ENCODE data around the gene CLK3.
A peak's percentile ranks its signal among the peaks of the same experiment; 100 is the strongest.
"Not testable (repeated sequence)": the region's sequence is repeated elsewhere in the genome, so short reads cannot be mapped to it uniquely, and the experiment has no call there.

CLK3 gene

GRCh38 chr15:74615508-74616365 is at the start of gene CLK3:
CLK3 (plus strand) TSS chr15:74615836; CDS start chr15:74619197, 3,361 bp downstream.
- DNase-seq: peak; percentile 90

DNA sequence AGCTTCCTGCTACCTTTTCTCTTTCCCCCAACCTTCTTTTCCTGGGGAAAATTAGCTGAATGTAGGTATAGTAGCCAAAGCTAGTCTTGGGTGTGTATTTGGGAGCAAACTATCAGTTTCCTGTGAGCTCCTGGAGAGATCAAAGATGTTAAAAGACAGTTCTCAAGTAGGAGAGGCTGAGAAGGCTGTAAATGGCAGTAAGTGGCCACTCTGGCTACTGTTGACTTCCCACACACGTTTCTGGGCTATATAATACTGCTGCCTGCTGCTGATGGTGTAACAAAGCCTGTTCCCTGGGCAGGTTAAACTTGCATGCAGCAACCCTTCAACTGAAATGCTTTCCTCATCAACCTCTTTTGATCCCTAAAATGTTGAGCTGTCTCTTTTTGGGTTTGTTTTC is 47.0 kb upstream of the CLK3 start:
- no peak for DNase-seq

DNA sequence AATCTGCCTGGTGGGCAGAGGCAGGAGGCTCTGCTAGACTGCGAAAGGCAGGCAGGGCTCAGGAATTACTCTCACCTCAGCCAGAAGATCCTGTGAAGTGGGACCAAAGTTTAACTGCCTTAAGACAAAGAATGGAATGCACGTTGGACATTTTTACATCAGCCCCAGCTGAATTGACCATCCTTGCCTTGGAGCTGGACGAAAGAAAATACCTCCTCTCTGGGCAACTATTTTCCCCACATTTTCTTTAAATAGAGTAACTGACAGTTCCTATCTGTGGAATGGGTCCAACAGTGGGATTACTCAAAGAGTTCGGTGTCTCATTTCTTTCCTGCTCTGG is 45.9 kb upstream of the CLK3 start:
- DNase-seq: no peak

GRCh38 chr15:74571191-74571590 is 44.4 kb upstream of the CLK3 start:
- no peak for DNase-seq

DNA sequence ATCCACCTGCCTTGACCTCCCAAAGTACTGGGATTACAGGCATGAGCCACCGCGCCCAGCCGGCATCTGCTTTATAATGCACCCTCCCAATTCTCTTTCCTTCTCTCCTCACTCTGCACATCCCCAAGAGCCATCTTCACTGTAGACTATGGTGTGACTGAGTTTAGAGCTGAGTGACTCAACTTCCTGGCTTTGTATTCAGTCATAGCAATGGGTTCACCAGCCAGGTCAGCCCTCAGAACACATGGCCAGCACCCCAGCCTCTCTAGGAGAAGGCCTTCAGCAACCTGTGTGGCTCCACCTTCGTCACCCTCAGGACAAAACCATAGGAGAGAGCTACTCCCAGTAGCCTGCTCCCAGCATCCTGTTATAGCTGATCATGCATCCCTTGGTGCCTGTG is 41.6 kb upstream of the CLK3 start:
- DNase-seq: no peak

DNA sequence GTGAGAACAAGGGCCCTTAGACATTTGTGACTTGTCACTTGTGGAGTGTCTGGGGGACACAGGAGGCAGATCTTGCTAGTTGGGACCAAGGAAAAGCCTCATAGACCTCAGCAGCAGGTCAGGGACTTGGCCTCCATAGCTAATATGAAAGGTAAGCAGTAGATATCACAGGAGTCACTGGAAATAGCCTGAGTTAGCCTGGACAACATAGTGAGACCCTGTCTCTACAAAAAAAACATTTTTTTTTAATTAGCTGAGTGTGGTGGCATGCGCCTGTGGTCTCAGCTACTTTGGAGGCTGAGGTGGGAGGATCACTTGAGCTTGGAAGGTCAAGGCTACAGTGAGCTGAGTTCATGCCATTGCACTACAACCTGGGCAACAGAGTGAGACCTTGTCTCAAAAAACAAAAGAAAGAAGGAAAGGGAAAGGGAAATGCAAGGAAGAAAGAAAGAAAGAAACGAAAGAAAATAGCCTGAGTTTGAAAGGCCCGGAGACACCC is 37.1 kb upstream of the CLK3 start:
- DNase-seq: no peak

- DNase-seq: no peak
Measured at GRCh38 chr15:74579001-74579400, 36.6 kb upstream of the CLK3 start.

GRCh38 chr15:74580538-74581350 is 34.9 kb upstream of the CLK3 start:
- DNase-seq: no peak

GRCh38 chr15:74584204-74584603 is 31.4 kb upstream of the CLK3 start:
- DNase-seq: no peak

DNA sequence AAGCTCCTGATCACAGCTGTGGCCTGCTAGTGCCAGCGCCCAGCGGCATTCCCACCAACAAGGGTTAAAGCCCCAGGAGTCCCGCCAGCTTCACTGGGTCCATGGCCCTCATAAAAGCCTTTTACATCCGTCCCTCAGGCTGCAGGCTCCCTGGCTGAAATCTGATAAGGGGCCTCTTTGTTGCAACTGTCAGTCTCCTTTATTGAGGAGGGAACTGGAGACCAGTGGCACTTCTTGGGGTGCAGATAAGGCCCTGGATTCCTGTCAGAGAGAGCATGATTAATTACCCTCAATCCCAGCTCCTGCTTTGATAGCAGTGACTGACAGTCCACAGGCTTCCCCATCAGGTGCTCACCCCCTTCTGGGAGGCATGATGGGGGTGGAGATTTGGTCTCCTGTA is 30.9 kb upstream of the CLK3 start:
- peak; percentile 72 for DNase-seq

GRCh38 chr15:74585191-74585590 is 30.4 kb upstream of the CLK3 start:
- DNase-seq: no peak

DNA sequence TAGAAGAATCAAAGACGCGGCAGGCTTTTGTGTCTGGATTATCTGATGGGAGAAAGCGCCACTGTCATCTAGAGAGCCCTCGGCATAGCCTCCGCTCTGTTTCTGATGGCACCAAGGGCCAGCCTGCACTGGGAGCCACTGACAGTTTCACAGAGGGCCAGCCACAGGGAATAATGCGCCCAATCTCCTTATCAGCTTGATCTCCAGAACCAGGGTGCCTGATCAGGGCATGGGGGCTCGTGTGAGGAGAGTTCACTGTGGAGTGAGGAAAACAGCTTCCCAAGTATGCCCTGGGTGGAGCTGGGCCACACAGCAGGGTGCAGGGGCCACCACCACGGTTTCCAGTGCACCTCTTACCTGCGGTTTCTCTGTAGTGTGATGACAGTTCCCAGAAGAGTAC is 29.8 kb upstream of the CLK3 start:
- no peak for DNase-seq

- no peak for DNase-seq
Measured at GRCh38 chr15:74589826-74590225, 25.8 kb upstream of the CLK3 start.

GRCh38 chr15:74592222-74592621 is 23.4 kb upstream of the CLK3 start:
- DNase-seq: no peak

DNA sequence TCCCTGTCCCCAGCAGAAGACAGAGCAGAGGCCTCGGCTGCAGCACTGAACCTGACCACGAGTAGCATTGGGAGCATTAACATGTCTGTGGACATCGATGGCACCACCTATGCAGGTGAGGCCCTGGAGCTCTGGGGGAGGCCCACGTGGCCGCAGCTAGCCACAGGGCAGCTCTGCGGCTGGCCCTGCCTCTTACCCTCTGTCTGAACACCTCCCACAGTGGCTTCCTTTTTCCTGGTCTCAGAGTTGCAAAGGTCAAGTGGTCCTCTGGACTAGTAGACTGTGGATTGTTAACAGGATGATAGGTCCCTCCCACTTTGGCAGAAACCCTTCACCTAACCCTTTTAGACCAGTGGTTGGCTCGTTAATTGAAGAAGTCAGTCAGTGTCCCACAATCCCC is 22.5 kb upstream of the CLK3 start:
- no peak for DNase-seq

GRCh38 chr15:74594455-74594854 is 21.2 kb upstream of the CLK3 start:
- no peak for DNase-seq

- no peak for DNase-seq
Measured at GRCh38 chr15:74595271-74595670, 20.4 kb upstream of the CLK3 start.

- not testable (repeated sequence) for DNase-seq
Measured at GRCh38 chr15:74596736-74597135, 18.9 kb upstream of the CLK3 start.

- not testable (repeated sequence) for DNase-seq
Measured at GRCh38 chr15:74597146-74597705, 18.4 kb upstream of the CLK3 start.

DNA sequence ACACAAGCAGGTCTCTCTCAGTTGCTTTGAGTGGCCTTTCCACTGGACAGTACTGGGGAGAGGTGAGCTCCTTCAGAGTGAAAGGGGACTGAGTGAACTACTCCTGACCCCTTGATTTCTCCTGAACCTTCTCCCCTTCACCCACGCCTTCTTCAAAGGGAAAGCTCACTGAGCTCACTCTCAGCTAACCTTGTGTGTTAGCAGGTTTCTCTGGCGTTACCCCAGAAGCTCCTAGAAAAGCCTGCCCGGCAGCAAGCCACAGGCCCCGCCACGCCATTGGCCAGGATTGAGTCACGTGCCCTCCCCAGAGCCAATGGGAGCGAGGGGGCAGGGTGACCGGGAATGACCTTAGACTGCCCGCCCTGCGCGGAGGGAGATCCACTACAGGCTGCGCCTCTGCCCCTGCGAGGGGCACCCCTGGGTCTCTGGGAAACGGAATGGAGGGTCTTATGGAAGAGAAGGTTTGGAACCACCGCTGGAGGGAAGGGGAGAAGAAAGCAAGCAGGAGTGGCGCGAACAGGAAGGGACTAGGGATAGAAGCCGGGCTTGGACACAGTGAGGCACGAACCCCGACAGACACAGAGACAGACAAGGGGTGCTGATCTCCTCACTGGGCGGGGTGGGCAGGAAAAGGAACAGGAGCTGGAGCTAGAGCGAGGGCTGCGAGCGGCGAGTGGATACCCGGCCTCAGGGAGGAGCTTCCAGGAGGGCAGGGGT is 17.4 kb upstream of the CLK3 start:
- DNase-seq: no peak

- no peak for DNase-seq
Measured at GRCh38 chr15:74599156-74599555, 16.5 kb upstream of the CLK3 start.

- DNase-seq: no peak
Measured at GRCh38 chr15:74603026-74603788, 12.4 kb upstream of the CLK3 start.

All from NCI-H146 (cell line).